Measurements from ENCODE around the gene CAPZA2.

The CAPZA2 gene

DNA sequence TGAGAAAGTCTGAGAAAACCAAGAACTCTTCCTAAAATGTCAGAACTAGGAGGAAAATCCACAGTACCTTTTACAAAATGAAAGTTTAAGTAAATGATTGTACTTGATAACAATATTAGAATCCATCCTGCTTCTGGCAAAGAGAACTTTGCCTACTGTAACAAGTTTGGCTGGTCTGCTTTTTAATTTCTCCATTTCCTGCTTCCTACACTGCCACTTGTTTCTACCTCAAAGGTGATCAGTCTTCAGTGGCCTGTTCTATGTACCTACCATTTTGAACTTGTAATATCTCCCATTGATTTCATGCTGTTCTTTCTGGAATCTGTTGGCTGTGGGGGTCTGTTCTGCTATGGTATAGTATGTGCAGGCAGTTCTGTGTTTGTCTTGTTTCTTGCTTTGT lies 32.9 kb upstream of the CAPZA2 start:
- Histone ChIP-seq H3K27ac (no peak overlapping the region), H3K9ac (ENCODE audit: insufficient read length) (no peak overlapping the region), H3K9me3 (ENCODE audit: low read depth, low read length) (no peaks in the 10 kb centered on the region), H3K4me3 (no peak overlapping the region), H3K36me3 (ENCODE audit: insufficient read depth, low read length) (no peaks in the 10 kb centered on the region)
- TF ChIP-seq POLR2AphosphoS5 (IDR thresholded peaks at IDR 0.05; ENCODE audit: borderline replicate concordance, low read depth, low read length): no peak
- TF ChIP-seq EZH2 (IDR thresholded peaks at IDR 0.05): no peak
- no peak for TF ChIP-seq FOXP2 (optimal IDR thresholded peaks at IDR 0.05; ENCODE audit: control extremely low read depth, extremely low read length, insufficient read depth)
- DNase-seq (ENCODE audit: low read depth, low spot score): no peak

DNA sequence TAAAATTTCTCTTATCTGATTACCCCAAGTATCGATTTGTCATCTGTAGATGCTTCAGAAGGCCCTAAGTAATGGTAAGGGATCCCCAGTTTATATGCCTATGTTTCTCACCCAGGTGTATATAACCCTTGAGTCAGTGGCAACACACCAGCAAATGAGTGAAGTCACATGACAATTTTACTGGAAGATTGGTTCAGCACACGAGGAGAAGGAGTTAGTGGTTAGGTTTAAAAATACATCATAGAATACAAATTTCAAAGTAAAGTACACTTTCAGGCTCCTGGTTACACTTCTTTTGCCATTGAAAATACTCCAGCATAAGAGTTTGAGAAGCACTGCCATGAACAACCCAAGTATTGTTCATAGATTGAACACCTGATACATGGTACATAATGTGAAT lies 29.7 kb upstream of the CAPZA2 start:
- DNase-seq (ENCODE audit: low read depth, low spot score): no peak
- H3K27ac ChIP-seq: no peak overlapping the region
- TF ChIP-seq EZH2 (IDR thresholded peaks at IDR 0.05): no peak
- TF ChIP-seq POLR2AphosphoS5 (IDR thresholded peaks at IDR 0.05; ENCODE audit: borderline replicate concordance, low read depth, low read length): no peak
- TF ChIP-seq FOXP2 (optimal IDR thresholded peaks at IDR 0.05; ENCODE audit: control extremely low read depth, extremely low read length, insufficient read depth): no peak
- H3K36me3 ChIP-seq (ENCODE audit: insufficient read depth, low read length): no peaks in the 10 kb centered on the region
- H3K9ac ChIP-seq (ENCODE audit: insufficient read length): no peak overlapping the region
- H3K4me3 ChIP-seq: no peak overlapping the region
- H3K9me3 ChIP-seq (ENCODE audit: low read depth, low read length): no peaks in the 10 kb centered on the region

DNA sequence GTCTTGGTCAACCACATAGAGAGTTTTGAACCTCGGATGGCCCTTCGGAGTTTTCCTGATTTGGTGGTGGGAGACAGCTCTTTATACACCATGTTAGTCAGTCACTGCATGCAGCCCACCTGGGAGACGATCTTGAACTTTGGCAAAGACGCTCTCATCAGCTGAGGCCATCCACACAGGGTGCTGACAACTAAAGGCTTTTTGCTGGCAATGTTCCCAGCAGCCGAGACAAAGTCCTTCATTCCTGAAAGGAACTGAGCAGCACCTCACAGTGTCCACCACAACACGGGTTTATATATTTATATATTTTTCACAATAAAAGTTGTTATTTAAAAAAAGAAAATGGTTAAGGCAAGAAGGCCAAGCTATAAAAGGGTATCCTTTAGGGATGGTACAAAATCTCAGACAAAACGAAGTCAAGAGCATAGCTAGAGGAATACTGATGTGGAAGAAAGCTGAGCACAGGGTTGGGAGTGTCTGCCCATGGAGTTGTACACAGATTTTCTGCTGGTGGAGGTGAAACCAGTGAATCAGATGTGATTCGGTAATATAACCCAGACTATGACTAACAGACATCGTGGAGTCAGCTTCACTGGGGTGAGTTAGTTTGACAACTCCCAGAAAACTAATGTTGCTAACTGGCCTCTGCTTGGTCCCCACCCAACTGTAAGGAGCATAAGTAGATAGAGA lies 27.4 kb upstream of the CAPZA2 start:
- no peak for DNase-seq (ENCODE audit: low read depth, low spot score)
- H3K27ac ChIP-seq: no peak overlapping the region
- H3K9ac ChIP-seq (ENCODE audit: insufficient read length): no peak overlapping the region
- TF ChIP-seq EZH2 (IDR thresholded peaks at IDR 0.05) (no peak), POLR2AphosphoS5 (IDR thresholded peaks at IDR 0.05; ENCODE audit: borderline replicate concordance, low read depth, low read length) (no peak), FOXP2 (optimal IDR thresholded peaks at IDR 0.05; ENCODE audit: control extremely low read depth, extremely low read length, insufficient read depth) (no peak)
- H3K4me3 ChIP-seq: no peak overlapping the region
- no peaks in the 10 kb centered on the region for H3K9me3 ChIP-seq (ENCODE audit: low read depth, low read length)
- no peaks in the 10 kb centered on the region for H3K36me3 ChIP-seq (ENCODE audit: insufficient read depth, low read length)

DNA sequence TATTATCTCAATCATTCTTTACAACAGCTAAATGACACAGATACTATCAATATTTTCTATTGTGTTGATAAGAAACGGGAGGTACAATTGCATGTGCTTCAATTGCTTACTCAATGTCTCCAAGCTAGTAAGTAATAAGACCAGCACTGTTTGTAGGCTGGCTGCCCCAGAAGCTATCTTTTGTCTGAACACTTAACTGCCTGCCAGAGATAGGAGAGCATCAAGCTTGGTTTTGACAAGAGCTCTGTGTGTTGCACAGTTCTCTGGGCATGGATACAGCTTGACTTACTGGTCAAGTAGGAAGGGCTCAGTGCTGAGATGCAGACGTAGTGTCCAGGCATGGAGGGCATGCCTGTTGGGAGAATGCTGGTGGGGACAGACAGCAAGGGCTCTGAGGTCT lies 26.3 kb upstream of the CAPZA2 start:
- no peak overlapping the region for H3K4me3 ChIP-seq
- no peak overlapping the region for H3K27ac ChIP-seq
- no peaks in the 10 kb centered on the region for H3K36me3 ChIP-seq (ENCODE audit: insufficient read depth, low read length)
- DNase-seq (ENCODE audit: low read depth, low spot score): no peak
- TF ChIP-seq POLR2AphosphoS5 (IDR thresholded peaks at IDR 0.05; ENCODE audit: borderline replicate concordance, low read depth, low read length): no peak
- no peak for TF ChIP-seq FOXP2 (optimal IDR thresholded peaks at IDR 0.05; ENCODE audit: control extremely low read depth, extremely low read length, insufficient read depth)
- TF ChIP-seq EZH2 (IDR thresholded peaks at IDR 0.05): no peak
- no peaks in the 10 kb centered on the region for H3K9me3 ChIP-seq (ENCODE audit: low read depth, low read length)
- no peak overlapping the region for H3K9ac ChIP-seq (ENCODE audit: insufficient read length)

DNA sequence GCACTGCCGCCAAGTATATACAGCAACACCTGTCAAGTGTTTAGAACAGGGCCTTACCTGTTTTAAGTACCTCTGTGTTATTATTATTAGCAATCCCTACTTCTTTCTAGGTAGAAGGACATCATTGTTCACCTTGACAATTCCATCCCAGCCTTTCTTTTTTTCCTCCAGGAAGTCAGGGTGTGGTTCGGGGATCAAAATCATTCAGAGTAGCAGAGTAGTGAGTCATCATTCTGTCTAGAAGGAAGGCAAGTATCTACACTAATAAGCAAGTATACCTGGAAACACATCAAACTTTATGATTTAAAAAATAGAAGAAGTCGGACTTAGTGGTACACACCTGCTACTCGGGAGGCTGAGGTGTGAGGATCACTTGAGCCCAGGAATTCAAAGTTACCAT lies 25.5 kb upstream of the CAPZA2 start:
- TF ChIP-seq EZH2 (IDR thresholded peaks at IDR 0.05) (no peak), FOXP2 (optimal IDR thresholded peaks at IDR 0.05; ENCODE audit: control extremely low read depth, extremely low read length, insufficient read depth) (no peak), POLR2AphosphoS5 (IDR thresholded peaks at IDR 0.05; ENCODE audit: borderline replicate concordance, low read depth, low read length) (no peak)
- Histone ChIP-seq H3K9ac (ENCODE audit: insufficient read length) (no peak overlapping the region), H3K9me3 (ENCODE audit: low read depth, low read length) (no peaks in the 10 kb centered on the region), H3K27ac (no peak overlapping the region), H3K36me3 (ENCODE audit: insufficient read depth, low read length) (no peaks in the 10 kb centered on the region), H3K4me3 (no peak overlapping the region)
- no peak for DNase-seq (ENCODE audit: low read depth, low spot score)

DNA sequence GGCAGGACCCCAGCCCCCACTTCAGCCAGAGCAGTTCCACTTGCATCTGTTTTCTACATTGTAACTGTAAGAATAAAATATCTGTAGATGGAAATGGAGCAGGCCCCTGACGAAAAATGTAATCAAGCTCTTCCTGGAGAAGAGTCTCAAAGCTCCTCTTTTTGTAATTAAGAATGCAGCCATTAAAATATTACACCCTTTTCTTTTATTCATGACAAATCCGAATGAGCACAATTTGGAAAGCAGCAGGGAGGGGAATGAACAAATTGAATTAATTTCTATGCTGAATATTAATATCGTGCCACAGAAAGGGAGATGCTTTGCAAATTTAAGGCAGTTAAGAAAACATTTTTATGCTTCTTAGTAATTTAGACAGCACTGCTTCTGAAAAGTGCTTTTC lies 24.8 kb upstream of the CAPZA2 start:
- H3K36me3 ChIP-seq (ENCODE audit: insufficient read depth, low read length): no peaks in the 10 kb centered on the region
- TF ChIP-seq POLR2AphosphoS5 (IDR thresholded peaks at IDR 0.05; ENCODE audit: borderline replicate concordance, low read depth, low read length): no peak
- TF ChIP-seq FOXP2 (optimal IDR thresholded peaks at IDR 0.05; ENCODE audit: control extremely low read depth, extremely low read length, insufficient read depth): no peak
- no peak for TF ChIP-seq EZH2 (IDR thresholded peaks at IDR 0.05)
- no peak overlapping the region for H3K4me3 ChIP-seq
- H3K9me3 ChIP-seq (ENCODE audit: low read depth, low read length): no peaks in the 10 kb centered on the region
- no peak for DNase-seq (ENCODE audit: low read depth, low spot score)
- no peak overlapping the region for H3K9ac ChIP-seq (ENCODE audit: insufficient read length)
- H3K27ac ChIP-seq: no peak overlapping the region

DNA sequence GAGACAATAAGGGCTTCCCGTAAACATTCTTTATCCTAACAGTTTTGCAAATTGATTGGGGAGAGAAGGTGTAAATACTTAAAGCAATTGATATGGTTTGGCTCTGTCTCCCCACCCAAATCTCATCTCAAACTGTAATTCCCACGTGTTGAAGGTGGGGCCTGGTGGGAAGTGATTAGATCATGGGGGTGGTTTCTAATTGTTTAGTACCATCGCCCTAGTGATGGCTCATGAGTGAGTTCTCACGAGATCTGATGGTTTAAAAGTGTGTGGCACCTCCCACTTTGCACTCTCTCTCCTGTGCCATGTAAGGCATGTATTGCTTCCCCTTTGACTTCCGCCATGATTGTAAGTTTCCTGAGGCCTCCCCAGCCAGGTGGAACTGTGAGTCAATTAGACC lies 22.1 kb upstream of the CAPZA2 start:
- TF ChIP-seq POLR2AphosphoS5 (IDR thresholded peaks at IDR 0.05; ENCODE audit: borderline replicate concordance, low read depth, low read length) (no peak), FOXP2 (optimal IDR thresholded peaks at IDR 0.05; ENCODE audit: control extremely low read depth, extremely low read length, insufficient read depth) (no peak), EZH2 (IDR thresholded peaks at IDR 0.05) (no peak)
- Histone ChIP-seq H3K36me3 (ENCODE audit: insufficient read depth, low read length) (no peaks in the 10 kb centered on the region), H3K27ac (no peak overlapping the region), H3K4me3 (no peak overlapping the region), H3K9me3 (ENCODE audit: low read depth, low read length) (no peaks in the 10 kb centered on the region), H3K9ac (ENCODE audit: insufficient read length) (no peak overlapping the region)
- no peak for DNase-seq (ENCODE audit: low read depth, low spot score)

DNA sequence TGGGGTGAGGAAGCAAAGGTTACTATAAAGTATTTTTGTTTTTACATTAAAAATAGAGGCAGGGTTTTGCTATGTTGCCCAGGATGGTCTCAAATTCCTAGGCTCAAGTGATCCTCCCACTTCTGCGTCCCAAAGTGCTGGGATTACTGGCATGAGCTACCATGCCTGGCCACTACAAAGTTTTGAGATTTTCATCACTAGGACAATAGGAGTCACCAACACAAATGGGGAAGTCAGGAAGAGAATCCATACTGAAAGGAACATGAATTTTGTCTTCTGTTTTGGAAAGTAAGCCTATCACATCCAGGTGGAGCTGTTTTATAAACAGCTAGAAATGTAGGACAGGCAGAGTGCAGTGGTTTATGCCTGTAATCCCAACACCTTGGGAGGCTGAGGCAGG lies 20.0 kb upstream of the CAPZA2 start:
- no peak for DNase-seq (ENCODE audit: low read depth, low spot score)
- no peaks in the 10 kb centered on the region for H3K36me3 ChIP-seq (ENCODE audit: insufficient read depth, low read length)
- no peak overlapping the region for H3K9ac ChIP-seq (ENCODE audit: insufficient read length)
- no peaks in the 10 kb centered on the region for H3K9me3 ChIP-seq (ENCODE audit: low read depth, low read length)
- H3K27ac ChIP-seq: no peak overlapping the region
- TF ChIP-seq FOXP2 (optimal IDR thresholded peaks at IDR 0.05; ENCODE audit: control extremely low read depth, extremely low read length, insufficient read depth) (no peak), POLR2AphosphoS5 (IDR thresholded peaks at IDR 0.05; ENCODE audit: borderline replicate concordance, low read depth, low read length) (no peak), EZH2 (IDR thresholded peaks at IDR 0.05) (no peak)
- H3K4me3 ChIP-seq: no peak overlapping the region

DNA sequence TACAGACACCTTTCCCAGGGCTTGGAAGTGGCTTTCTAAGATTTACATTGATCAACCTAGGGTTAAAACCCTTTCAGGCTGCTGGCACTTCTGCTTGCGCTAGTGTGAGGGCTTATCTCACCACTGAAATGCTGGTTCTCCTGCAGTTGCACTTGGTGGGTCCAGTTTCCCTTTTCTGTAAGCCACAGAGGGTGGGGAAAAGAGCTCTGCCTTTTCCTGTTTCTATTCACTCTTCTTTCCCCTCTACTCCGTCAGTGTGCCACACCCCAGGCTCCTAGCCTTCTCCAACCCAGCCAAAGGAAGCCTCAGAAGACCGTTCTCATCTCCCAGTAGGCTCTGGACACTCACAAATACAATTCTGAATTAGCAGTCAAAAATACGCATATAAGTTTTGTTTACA lies 19.0 kb upstream of the CAPZA2 start:
- no peaks in the 10 kb centered on the region for H3K36me3 ChIP-seq (ENCODE audit: insufficient read depth, low read length)
- no peaks in the 10 kb centered on the region for H3K9me3 ChIP-seq (ENCODE audit: low read depth, low read length)
- DNase-seq (ENCODE audit: low read depth, low spot score): no peak
- TF ChIP-seq POLR2AphosphoS5 (IDR thresholded peaks at IDR 0.05; ENCODE audit: borderline replicate concordance, low read depth, low read length): no peak
- no peak for TF ChIP-seq EZH2 (IDR thresholded peaks at IDR 0.05)
- no peak for TF ChIP-seq FOXP2 (optimal IDR thresholded peaks at IDR 0.05; ENCODE audit: control extremely low read depth, extremely low read length, insufficient read depth)
- H3K9ac ChIP-seq (ENCODE audit: insufficient read length): no peak overlapping the region
- no peak overlapping the region for H3K4me3 ChIP-seq
- H3K27ac ChIP-seq: no peak overlapping the region
